Omental fat pad (tissue), 4 donors: ENCODE results near the gene PADI1. TPM values are rescaled to one million over a fixed set of nuclear protein-coding genes. Genes with fewer than 3 reads are reported as not detected.

Experiments
- ATAC-seq: fragments of 150-250 bp; one replicate; pipeline ENCODE4 v1.9.1; 2016; ENCODE audit warnings: mild to moderate bottlenecking, moderate library complexity; ENCODE audit not compliant: low FRiP score
- DNase-seq: peaks from one replicate; pipeline ENCODE4 v3.0.0-alpha.2; 2019; ENCODE audit warnings: low spot score
- total RNA-seq, 4 donors: library from RNA; depleted of rRNA; stranded (reverse); fragments of >200 nt; gene quantifications; one replicate each; pipeline ENCODE4 v1.1.0, GENCODE V29; 2016
- TF ChIP-seq, protein P1 (sequence below), 3 donors: fragments of 450-650 bp; IDR thresholded peaks; one replicate each; pipeline ENCODE4 v1.5.1; 2016 to 2017; ENCODE audit warnings: antibody characterized with exemption in 3 of 3, mild to moderate bottlenecking in 3 of 3, moderate library complexity in 2 of 3

PADI1 gene, protein sequence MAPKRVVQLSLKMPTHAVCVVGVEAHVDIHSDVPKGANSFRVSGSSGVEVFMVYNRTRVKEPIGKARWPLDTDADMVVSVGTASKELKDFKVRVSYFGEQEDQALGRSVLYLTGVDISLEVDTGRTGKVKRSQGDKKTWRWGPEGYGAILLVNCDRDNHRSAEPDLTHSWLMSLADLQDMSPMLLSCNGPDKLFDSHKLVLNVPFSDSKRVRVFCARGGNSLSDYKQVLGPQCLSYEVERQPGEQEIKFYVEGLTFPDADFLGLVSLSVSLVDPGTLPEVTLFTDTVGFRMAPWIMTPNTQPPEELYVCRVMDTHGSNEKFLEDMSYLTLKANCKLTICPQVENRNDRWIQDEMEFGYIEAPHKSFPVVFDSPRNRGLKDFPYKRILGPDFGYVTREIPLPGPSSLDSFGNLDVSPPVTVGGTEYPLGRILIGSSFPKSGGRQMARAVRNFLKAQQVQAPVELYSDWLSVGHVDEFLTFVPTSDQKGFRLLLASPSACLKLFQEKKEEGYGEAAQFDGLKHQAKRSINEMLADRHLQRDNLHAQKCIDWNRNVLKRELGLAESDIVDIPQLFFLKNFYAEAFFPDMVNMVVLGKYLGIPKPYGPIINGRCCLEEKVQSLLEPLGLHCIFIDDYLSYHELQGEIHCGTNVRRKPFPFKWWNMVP
- total RNA-seq, result not detected

DNA sequence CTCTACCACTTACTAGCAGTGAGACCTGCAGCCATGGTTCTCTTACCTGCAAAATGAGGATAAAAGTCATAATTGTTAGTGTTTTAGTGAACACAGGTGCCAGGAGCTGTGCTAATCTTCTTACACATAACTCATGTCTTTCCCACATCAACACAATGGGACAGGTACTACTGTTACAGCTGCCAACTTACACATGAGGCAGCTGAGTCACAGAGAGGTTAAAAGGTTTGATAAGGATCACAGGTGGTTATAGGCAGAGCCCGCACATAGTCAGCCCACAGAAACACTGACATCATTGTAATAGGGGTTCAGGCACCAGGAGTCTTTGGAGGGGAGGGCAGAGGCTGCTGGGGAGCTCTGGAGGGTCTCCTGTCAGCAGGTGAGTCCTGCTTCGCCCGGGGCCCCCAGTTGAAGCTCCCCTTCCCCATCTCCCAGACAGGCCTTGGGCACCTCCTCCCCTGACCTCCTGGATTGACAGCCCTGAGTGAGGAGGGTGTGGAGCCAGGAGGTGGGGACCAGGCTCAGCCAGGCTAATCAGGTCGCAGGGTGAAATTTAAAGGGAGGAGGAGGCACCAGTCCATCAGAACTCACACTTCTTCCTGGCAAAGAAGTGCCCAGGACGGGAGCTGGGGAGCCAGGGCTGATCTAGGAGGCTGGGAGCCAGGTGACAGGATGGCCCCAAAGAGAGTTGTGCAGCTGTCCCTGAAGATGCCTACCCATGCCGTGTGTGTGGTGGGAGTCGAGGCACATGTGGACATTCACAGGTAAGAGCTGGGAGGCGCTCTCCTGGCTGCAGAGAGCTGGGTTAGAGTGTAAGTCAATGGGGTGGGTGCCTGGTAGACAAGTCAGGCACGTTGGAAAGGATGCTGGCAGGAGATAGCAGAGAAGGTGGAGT lies at the start of gene PADI1:
PADI1 (plus strand) TSS at position 583 of the 895 bp plus-strand sequence; CDS start at position 673, 90 bp downstream.
- DNase-seq (no peak), ATAC-seq (no peak)
- TF ChIP-seq, protein P1, sequence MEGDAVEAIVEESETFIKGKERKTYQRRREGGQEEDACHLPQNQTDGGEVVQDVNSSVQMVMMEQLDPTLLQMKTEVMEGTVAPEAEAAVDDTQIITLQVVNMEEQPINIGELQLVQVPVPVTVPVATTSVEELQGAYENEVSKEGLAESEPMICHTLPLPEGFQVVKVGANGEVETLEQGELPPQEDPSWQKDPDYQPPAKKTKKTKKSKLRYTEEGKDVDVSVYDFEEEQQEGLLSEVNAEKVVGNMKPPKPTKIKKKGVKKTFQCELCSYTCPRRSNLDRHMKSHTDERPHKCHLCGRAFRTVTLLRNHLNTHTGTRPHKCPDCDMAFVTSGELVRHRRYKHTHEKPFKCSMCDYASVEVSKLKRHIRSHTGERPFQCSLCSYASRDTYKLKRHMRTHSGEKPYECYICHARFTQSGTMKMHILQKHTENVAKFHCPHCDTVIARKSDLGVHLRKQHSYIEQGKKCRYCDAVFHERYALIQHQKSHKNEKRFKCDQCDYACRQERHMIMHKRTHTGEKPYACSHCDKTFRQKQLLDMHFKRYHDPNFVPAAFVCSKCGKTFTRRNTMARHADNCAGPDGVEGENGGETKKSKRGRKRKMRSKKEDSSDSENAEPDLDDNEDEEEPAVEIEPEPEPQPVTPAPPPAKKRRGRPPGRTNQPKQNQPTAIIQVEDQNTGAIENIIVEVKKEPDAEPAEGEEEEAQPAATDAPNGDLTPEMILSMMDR (IDR thresholded peaks at IDR 0.05), result no peak

DNA sequence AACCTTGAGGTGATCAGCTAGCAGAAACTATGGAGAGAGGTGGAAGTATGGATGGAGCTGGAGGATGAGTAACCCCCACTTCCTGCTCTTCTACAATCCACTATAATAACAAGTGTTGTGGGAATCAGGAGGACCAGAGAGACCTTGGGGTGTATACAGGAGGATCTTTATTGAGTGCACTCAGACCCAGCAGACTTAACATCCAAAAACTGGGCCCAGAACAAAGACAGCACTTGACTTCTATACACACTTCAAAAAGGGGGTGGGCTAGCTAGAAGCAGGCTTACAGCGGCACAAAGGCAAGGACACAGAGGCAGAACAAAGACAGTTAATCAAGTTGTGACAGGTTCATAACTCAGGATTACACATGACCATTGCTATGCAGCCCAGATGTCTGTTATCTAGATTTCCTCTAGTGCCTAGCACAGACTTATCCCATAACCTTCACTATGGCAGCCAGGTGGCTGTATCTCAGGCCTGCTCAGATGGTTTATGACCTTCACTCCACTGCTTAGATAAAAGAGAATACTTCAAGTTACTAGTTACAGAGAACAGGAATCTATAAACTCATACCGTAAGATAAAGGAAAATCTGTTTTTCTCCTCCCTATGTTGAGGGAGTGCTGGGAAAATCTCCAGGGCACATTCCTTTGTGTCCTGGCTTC lies 49.5 kb upstream of the PADI1 start:
- TF ChIP-seq, protein P1 (IDR thresholded peaks at IDR 0.05), result no peak
- ATAC-seq, result no peak
- no peak for DNase-seq

DNA sequence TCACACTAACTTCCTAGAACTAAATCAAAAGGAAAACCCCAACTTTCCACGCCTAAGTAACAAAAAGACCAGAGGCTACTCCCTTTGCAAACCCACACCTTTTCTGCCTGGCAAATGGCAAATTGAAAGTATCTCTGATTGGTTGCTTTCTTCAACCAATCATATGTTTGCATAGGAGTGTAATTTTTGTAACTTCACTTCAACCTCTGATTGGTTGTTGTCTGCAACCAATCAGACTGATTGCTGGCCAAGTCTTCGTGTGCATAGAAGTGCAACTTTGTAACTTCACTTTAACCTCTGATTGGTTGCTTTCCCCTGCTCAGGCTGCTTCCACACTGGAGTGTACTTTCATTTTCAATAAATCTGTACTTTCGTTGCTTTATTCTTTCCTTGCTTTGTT lies 48.8 kb upstream of the PADI1 start:
- DNase-seq, result no peak
- TF ChIP-seq, protein P1 (IDR thresholded peaks at IDR 0.05), result no peak
- ATAC-seq, result no peak

DNA sequence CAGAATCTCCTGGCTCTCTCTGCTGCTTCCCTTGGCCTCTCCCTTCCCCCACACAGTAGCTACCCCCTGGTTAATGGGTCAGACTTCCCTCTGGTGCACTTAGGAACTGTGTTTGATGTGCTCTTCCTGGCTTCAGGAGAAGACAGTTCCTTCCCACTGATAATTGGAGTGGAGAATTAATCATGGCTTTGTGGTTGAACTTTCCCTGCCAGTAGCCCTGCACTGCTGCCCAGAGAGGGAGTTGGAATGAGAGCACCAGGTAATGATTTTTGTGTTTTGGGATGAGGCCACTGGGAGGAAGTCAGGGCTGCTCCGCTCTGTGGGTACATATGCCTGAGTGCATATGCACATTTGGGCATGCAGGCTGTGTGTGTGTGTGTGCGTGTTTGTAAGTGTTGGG lies 46.0 kb upstream of the PADI1 start:
- TF ChIP-seq, protein P1 (IDR thresholded peaks at IDR 0.05), result no peak
- ATAC-seq (no peak), DNase-seq (no peak)

DNA sequence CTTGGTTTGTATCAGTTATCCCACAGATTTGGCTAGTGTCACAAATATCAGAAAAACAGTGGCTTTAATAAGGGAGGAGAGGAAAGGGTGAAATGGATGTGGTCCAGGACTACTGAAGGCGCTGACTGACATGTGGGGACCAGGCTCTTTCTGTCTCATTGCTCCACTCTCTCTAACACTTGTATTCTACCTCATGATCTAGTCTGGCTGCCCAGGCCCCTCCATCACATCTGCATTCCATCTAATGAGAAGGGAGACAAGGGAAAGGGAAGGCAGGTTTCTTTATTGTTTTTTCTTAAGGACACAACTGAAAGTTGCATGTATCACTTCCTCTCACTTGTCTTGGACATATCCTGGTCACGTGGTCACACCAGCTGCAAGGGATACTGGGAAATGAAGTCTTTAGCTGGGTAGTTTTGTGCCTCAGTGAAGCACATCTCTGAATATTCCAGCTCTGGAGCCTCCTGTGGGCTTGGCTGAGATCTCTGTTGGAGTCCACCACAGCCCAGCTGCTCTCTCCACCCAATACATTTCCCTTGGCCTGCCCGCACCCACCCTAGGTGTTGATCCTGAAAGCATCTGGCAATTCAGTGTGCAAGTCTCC lies 43.7 kb upstream of the PADI1 start:
- ATAC-seq (no peak), DNase-seq (no peak)
- TF ChIP-seq, protein P1 (IDR thresholded peaks at IDR 0.05), result no peak
